Colonic mucosa (tissue), 4 donors: Measurements from ENCODE around the gene SCN3B. TPM values are rescaled to one million over a fixed set of nuclear protein-coding genes. Genes with fewer than 3 reads are reported as not detected.

Experiments used
- DNase-seq: peaks from one replicate; pipeline ENCODE4 v3.0.0-alpha.2; 2020
- H3K27ac ChIP-seq: fragments of 200-600 bp; one replicate; pipeline ENCODE4 v1.8.0; 2021
- H3K27me3 ChIP-seq: fragments of 200-600 bp; one replicate; pipeline ENCODE4 v1.8.0; 2021
- H3K36me3 ChIP-seq: fragments of 200-600 bp; one replicate; pipeline ENCODE4 v1.8.0; 2021
- H3K4me1 ChIP-seq: fragments of 200-600 bp; one replicate; pipeline ENCODE4 v1.8.0; 2021; ENCODE audit warnings: mild to moderate bottlenecking
- H3K4me3 ChIP-seq: fragments of 200-600 bp; one replicate; pipeline ENCODE4 v1.8.0; 2021
- H3K9ac ChIP-seq, 2 donors: one replicate each; pipeline ENCODE4 v1.7.0; 2013; ENCODE audit warnings: control low read depth in 2 of 2, low read depth in 2 of 2, low read length in 2 of 2
- H3K9me3 ChIP-seq: fragments of 200-600 bp; one replicate; pipeline ENCODE4 v1.8.0; 2021
- CTCF ChIP-seq: fragments of 200-600 bp; IDR thresholded peaks from one replicate; pipeline ENCODE4 v1.8.0; 2022; ENCODE audit warnings: antibody characterized with exemption, mild to moderate bottlenecking
- intact Hi-C: fragments of 100-400 bp; cut with DNase I; formaldehyde crosslinking; loops from one replicate; pipeline ENCODE4 v1.14.1; 2022
- total RNA-seq, 2 donors: library from RNA; stranded (reverse); fragmentation: NEBNext Ultra II Directional in 1 of 2; extraction: Animal tissue kit (Norgen Biotek cat#: 25700) in 1 of 2; gene quantifications; one replicate each; pipeline ENCODE4 v1.2.1, GENCODE V29; 2021
- donor health status: healthy.
- donor health status: DM: no; HTN: no; CAD: no.
- donor health status: DM: no; HTN: no; CAD: no.

The SCN3B gene
- 1 to 10 TPM in 1 of 2 donors, under 1 TPM in 1; 0.30 to 1.2 TPM for total RNA-seq

- H3K36me3 ChIP-seq: no peaks in the 10 kb centered on the region
- no peak for TF ChIP-seq CTCF
- no peaks in the 10 kb centered on the region for H3K27me3 ChIP-seq
- H3K9ac ChIP-seq: peak within 1 kb of the TSS in 1 of 2 donors; percentile 12
- H3K4me1 ChIP-seq: peaks cover 3% of the 10 kb centered on the region
- intact Hi-C loops: no loop called here
- H3K27ac ChIP-seq: no peak within 1 kb of the TSS
- peak within 1 kb of the TSS; percentile 59 for H3K4me3 ChIP-seq
- H3K9me3 ChIP-seq: no peaks in the 10 kb centered on the region
- peak; percentile 73 for DNase-seq
These were observed at the start of gene SCN3B for GRCh38 chr11:123654566-123655081. Gene SCN3B, minus strand, starts transcription at chr11:123654624. Its CDS starts 823 bp downstream, at chr11:123653801.

GRCh38 chr11:123702696-123703095, 48.3 kb upstream of the SCN3B start:
- Histone ChIP-seq H3K36me3 (no peaks in the 10 kb centered on the region), H3K4me3 (no peak overlapping the region), H3K9ac (no peak overlapping the region), H3K9me3 (no peaks in the 10 kb centered on the region), H3K27ac (no peak overlapping the region), H3K27me3 (no peaks in the 10 kb centered on the region), H3K4me1 (no peaks in the 10 kb centered on the region)
- intact Hi-C loops: no loop called here
- no peak for TF ChIP-seq CTCF
- no peak for DNase-seq

- DNase-seq: no peak
- intact Hi-C loops: no loop called here
These were observed 47.7 kb upstream of the SCN3B start for GRCh38 chr11:123702139-123702538.

GRCh38 chr11:123700772-123701171, 46.3 kb upstream of the SCN3B start:
- TF ChIP-seq CTCF: no peak
- Histone ChIP-seq H3K27me3 (no peaks in the 10 kb centered on the region), H3K4me1 (no peaks in the 10 kb centered on the region), H3K9ac (no peak overlapping the region), H3K4me3 (no peak overlapping the region), H3K9me3 (no peaks in the 10 kb centered on the region), H3K27ac (no peak overlapping the region), H3K36me3 (no peaks in the 10 kb centered on the region)
- DNase-seq: peak; percentile 39
- intact Hi-C loops: no loop called here

More at GRCh38 chr11:123702139-123702538, 47.7 kb upstream of the SCN3B start:
- no peak for TF ChIP-seq CTCF
- Histone ChIP-seq H3K36me3 (no peaks in the 10 kb centered on the region), H3K4me3 (no peak overlapping the region), H3K9me3 (no peaks in the 10 kb centered on the region), H3K4me1 (no peaks in the 10 kb centered on the region), H3K9ac (no peak overlapping the region), H3K27ac (no peak overlapping the region), H3K27me3 (no peaks in the 10 kb centered on the region)

- no peaks in the 10 kb centered on the region for H3K9me3 ChIP-seq
- H3K4me1 ChIP-seq: no peaks in the 10 kb centered on the region
- no peaks in the 10 kb centered on the region for H3K36me3 ChIP-seq
- H3K4me3 ChIP-seq: no peak overlapping the region
- H3K27ac ChIP-seq: no peak overlapping the region
- no peak for TF ChIP-seq CTCF
- intact Hi-C loops: no loop called here
- no peak for DNase-seq
- H3K9ac ChIP-seq: no peak overlapping the region
- no peaks in the 10 kb centered on the region for H3K27me3 ChIP-seq
These were observed 44.2 kb upstream of the SCN3B start for GRCh38 chr11:123698546-123699127.
